HepG2 (cell line): ENCODE measurements around the gene CNPY4. TPM values are rescaled to one million over a fixed set of nuclear protein-coding genes. Genes with fewer than 3 reads are reported as not detected.

Source experiments
- ATF4 ChIP-seq, 2 experiments: fragments of 450-650 bp in 1 of 2; sonication (generic) in 1 of 2; formaldehyde crosslinking; IDR thresholded peaks; 2 replicates each; pipeline versions ENCODE4 v1.5.0 to v1.8.0; 2020 to 2022; ENCODE audit warnings: mild to moderate bottlenecking in 1 of 2, missing genetic modification reagents in 1 of 2
- ATF7 ChIP-seq, 2 experiments: fragments of 450-650 bp in 1 of 2; sonication (generic) in 1 of 2; formaldehyde crosslinking in 1 of 2; IDR thresholded peaks; 2 replicates each; pipeline versions ENCODE4 v1.4.0 to v1.6.1; 2016 to 2020; ENCODE audit warnings: antibody characterized with exemption in 1 of 2, mild to moderate bottlenecking in 1 of 2, missing genetic modification reagents in 1 of 2
- HMG20B ChIP-seq: conservative IDR thresholded peaks from 2 replicates; pipeline ENCODE4 v1.6.1; 2016; ENCODE audit warnings: missing genetic modification reagents, missing compliant biosample characterization
- HNF1A ChIP-seq, 2 experiments: sonication (generic) in 1 of 2; formaldehyde crosslinking in 1 of 2; IDR thresholded peaks; 2 replicates each; pipeline versions ENCODE4 v1.4.0 to v1.6.1; 2016 to 2020; ENCODE audit warnings: borderline replicate concordance in 1 of 2, low read depth in 1 of 2, mild to moderate bottlenecking in 1 of 2, missing genetic modification reagents in 1 of 2
- NR2F6 ChIP-seq, 2 experiments: IDR thresholded peaks; 2 replicates each; pipeline ENCODE4 v1.6.1; 2016; ENCODE audit warnings: antibody characterized with exemption in 1 of 2, mild to moderate bottlenecking in 1 of 2
- RBM22 ChIP-seq: fragments of 200-400 bp; formaldehyde crosslinking; optimal IDR thresholded peaks from 2 replicates; pipeline ENCODE3; 2017; ENCODE audit warnings: mild to moderate bottlenecking, low read length, moderate library complexity
- SALL1 ChIP-seq: sonication (generic); formaldehyde crosslinking; IDR thresholded peaks from 2 replicates; pipeline ENCODE4 v1.8.0; 2022; ENCODE audit warnings: mild to moderate bottlenecking, missing genetic modification reagents
- TMF1 ChIP-seq: sonication (generic); formaldehyde crosslinking; IDR thresholded peaks from 2 replicates; pipeline ENCODE4 v1.8.1; 2022; ENCODE audit warnings: low read depth, missing genetic modification reagents
- TOE1 ChIP-seq: sonication (generic); formaldehyde crosslinking; IDR thresholded peaks from 2 replicates; pipeline ENCODE4 v1.4.0; 2020; ENCODE audit warnings: mild to moderate bottlenecking, missing genetic modification reagents
- ZBTB43 ChIP-seq: sonication (generic); formaldehyde crosslinking; conservative IDR thresholded peaks from 2 replicates; pipeline ENCODE4 v1.4.0; 2020; ENCODE audit warnings: missing genetic modification reagents
- ZFYVE20 ChIP-seq: sonication (generic); formaldehyde crosslinking; IDR thresholded peaks from 2 replicates; pipeline ENCODE4 v1.8.0; 2023; ENCODE audit warnings: low read depth, mild to moderate bottlenecking, moderate library complexity, missing genetic modification reagents, borderline replicate concordance
- ZNF276 ChIP-seq: sonication (generic); formaldehyde crosslinking; IDR thresholded peaks from 2 replicates; pipeline ENCODE4 v1.4.0; 2020; ENCODE audit warnings: mild to moderate bottlenecking, low read depth, missing genetic modification reagents
- ZNF512B ChIP-seq: sonication (generic); formaldehyde crosslinking; IDR thresholded peaks from 2 replicates; pipeline ENCODE4 v1.5.1; 2020; ENCODE audit warnings: missing genetic modification reagents, mild to moderate bottlenecking, borderline replicate concordance
- ZNF709 ChIP-seq: sonication (generic); formaldehyde crosslinking; IDR thresholded peaks from 2 replicates; pipeline ENCODE4 v1.5.0; 2020; ENCODE audit warnings: mild to moderate bottlenecking, missing genetic modification reagents
- ZNF788 ChIP-seq: sonication (generic); formaldehyde crosslinking; IDR thresholded peaks from 2 replicates; pipeline ENCODE4 v1.5.0; 2020; ENCODE audit warnings: mild to moderate bottlenecking, missing genetic modification reagents, borderline replicate concordance
- ZNF879 ChIP-seq: sonication (generic); formaldehyde crosslinking; IDR thresholded peaks from 2 replicates; pipeline ENCODE4 v1.8.1; 2023; ENCODE audit warnings: missing genetic modification reagents
- polyA plus RNA-seq, 8 experiments: library from polyadenylated mRNA; depleted of rRNA in 3 of 8; stranded (reverse) in 7 of 8; unstranded in 1 of 8; fragments of >200 nt; fragmentation: Illumina TruSeq in 4 of 8; extraction: Trizol in 4 of 8; gene quantifications; 2 replicates each; pipeline versions ENCODE4 v1.2.1 to v1.2.3, GENCODE V29; 2011 to 2016; ENCODE audit warnings: low read depth in 4 of 8, missing spikeins in 1 of 8, mixed read lengths in 1 of 8; ENCODE audit not compliant: insufficient read depth in 1 of 8
- total RNA-seq, 5 experiments: library from RNA; depleted of rRNA; stranded (reverse); fragments of >200 nt; fragmentation: Illumina TruSeq; extraction: Trizol; gene quantifications; 2 replicates each; pipeline ENCODE4 v1.2.3, GENCODE V29; 2016; ENCODE audit warnings: low read depth in 1 of 5

CNPY4 gene
- total and polyA plus RNA-seq, 2 of the 13 experiments (the other 11 are each of a cell fraction or from before 2014, with no cell fraction given): 6.2 to 12.7 TPM

GRCh38 chr7:100126239-100126930, 7.0 kb downstream of the CNPY4 start (continued):
- TF ChIP-seq ZNF788 (CRISPR knock-in tag): no peak
- TF ChIP-seq SALL1 (CRISPR knock-in tag): peak; percentile 65
- TF ChIP-seq ATF4 (CRISPR knock-in tag; IDR thresholded peaks at IDR 0.05): no peak
- no peak for TF ChIP-seq ATF7 (IDR thresholded peaks at IDR 0.05)
- no peak; the same call in 1 of the 2 replicates for TF ChIP-seq ATF7 (CRISPR knock-in tag; IDR thresholded peaks at IDR 0.05)
- TF ChIP-seq HNF1A (IDR thresholded peaks at IDR 0.05; ENCODE audit: low read depth): no peak
- 0 out of 2 replicates have a peak, but pooled peaks have one; percentile 9 for TF ChIP-seq HNF1A (CRISPR knock-in tag; IDR thresholded peaks at IDR 0.05; ENCODE audit: borderline replicate concordance)
- no peak for TF ChIP-seq TOE1 (CRISPR knock-in tag)
- peak; percentile 17 for TF ChIP-seq RBM22
- no peak for TF ChIP-seq ZBTB43 (CRISPR knock-in tag)
- TF ChIP-seq ZNF709 (CRISPR knock-in tag): peak; percentile 40; the same call in 1 of the 2 replicates
- TF ChIP-seq ZNF879: 0 out of 2 replicates have a peak, but pooled peaks have one; percentile 30
- TF ChIP-seq TMF1 (CRISPR knock-in tag): no peak
- no peak for TF ChIP-seq HMG20B (CRISPR knock-in tag)
- TF ChIP-seq NR2F6 (IDR thresholded peaks at IDR 0.05): no peak
- peak; percentile 3; the same call in 1 of the 2 replicates for TF ChIP-seq NR2F6 (CRISPR knock-in tag; IDR thresholded peaks at IDR 0.05)
- no peak for TF ChIP-seq ZFYVE20 (CRISPR knock-in tag)
- TF ChIP-seq ZNF276 (CRISPR knock-in tag): 0 out of 2 replicates have a peak, but pooled peaks have one; percentile 1
- 0 out of 2 replicates have a peak, but pooled peaks have one; percentile 34 for TF ChIP-seq ZNF512B (CRISPR knock-in tag)
